HepG2 (cell line): ENCODE data around the gene CIAO2B. TPM values are rescaled to one million over a fixed set of nuclear protein-coding genes. Genes with fewer than 3 reads are reported as not detected.

Experiments used
- GABPA ChIP-seq, 2 experiments: IDR thresholded peaks; 2 replicates each; pipeline ENCODE4 v1.6.1; 2011 to 2016; ENCODE audit warnings: low read depth in 2 of 2, low read length in 1 of 2, missing biosample characterization in 1 of 2, missing genetic modification characterization in 1 of 2
- HMG20A ChIP-seq: IDR thresholded peaks from 2 replicates; pipeline ENCODE4 v1.6.1; 2016; ENCODE audit warnings: borderline replicate concordance
- KLF6 ChIP-seq: IDR thresholded peaks from 2 replicates; pipeline ENCODE4 v1.8.0; 2016; ENCODE audit warnings: missing biosample characterization, missing genetic modification reagents
- NR1H2 ChIP-seq: sonication (generic); formaldehyde crosslinking; IDR thresholded peaks from 2 replicates; pipeline ENCODE4 v1.8.1; 2022; ENCODE audit warnings: low read depth, missing genetic modification reagents, borderline replicate concordance
- NR2C2 ChIP-seq: sonication (generic); formaldehyde crosslinking; IDR thresholded peaks from 2 replicates; pipeline ENCODE4 v1.4.0; 2020; ENCODE audit warnings: missing genetic modification reagents, mild to moderate bottlenecking, moderate library complexity, borderline replicate concordance
- RXRA ChIP-seq: sonication (generic); formaldehyde crosslinking; IDR thresholded peaks from 2 replicates; pipeline ENCODE4 v1.5.1; 2020; ENCODE audit warnings: missing genetic modification reagents
- SRSF1 ChIP-seq: fragments of 200-400 bp; formaldehyde crosslinking; optimal IDR thresholded peaks from 2 replicates; pipeline ENCODE3; 2017; ENCODE audit warnings: mild to moderate bottlenecking, low read depth, low read length, moderate library complexity
- THAP11 ChIP-seq: IDR thresholded peaks from 2 replicates; pipeline ENCODE4 v1.6.1; 2016; ENCODE audit warnings: missing biosample characterization, missing genetic modification reagents
- ZNF282 ChIP-seq: fragments of 450-650 bp; IDR thresholded peaks from 2 replicates; pipeline ENCODE4 v1.6.1; 2018; ENCODE audit not compliant: partially characterized antibody
- ZNF329 ChIP-seq: sonication (generic); formaldehyde crosslinking; IDR thresholded peaks from 2 replicates; pipeline ENCODE4 v1.9.0; 2021; ENCODE audit warnings: low read depth, mild to moderate bottlenecking, missing genetic modification reagents
- ZNF501 ChIP-seq: sonication (generic); formaldehyde crosslinking; IDR thresholded peaks from 2 replicates; pipeline ENCODE4 v1.5.1; 2020; ENCODE audit warnings: mild to moderate bottlenecking, moderate library complexity, missing genetic modification reagents
- ZNF614 ChIP-seq: IDR thresholded peaks from 2 replicates; pipeline ENCODE4 v1.6.1; 2018; ENCODE audit warnings: missing biosample characterization, missing genetic modification reagents, inconsistent platforms, borderline replicate concordance
- polyA plus RNA-seq, 8 experiments: library from polyadenylated mRNA; depleted of rRNA in 3 of 8; stranded (reverse) in 7 of 8; unstranded in 1 of 8; fragments of >200 nt; fragmentation: Illumina TruSeq in 4 of 8; extraction: Trizol in 4 of 8; gene quantifications; 2 replicates each; pipeline versions ENCODE4 v1.2.1 to v1.2.3, GENCODE V29; 2011 to 2016; ENCODE audit warnings: low read depth in 4 of 8, missing spikeins in 1 of 8, mixed read lengths in 1 of 8; ENCODE audit not compliant: insufficient read depth in 1 of 8
- total RNA-seq, 5 experiments: library from RNA; depleted of rRNA; stranded (reverse); fragments of >200 nt; fragmentation: Illumina TruSeq; extraction: Trizol; gene quantifications; 2 replicates each; pipeline ENCODE4 v1.2.3, GENCODE V29; 2016; ENCODE audit warnings: low read depth in 1 of 5
- TF ChIP-seq, protein P1 (sequence below): sonication (generic); formaldehyde crosslinking; IDR thresholded peaks from 2 replicates; pipeline ENCODE4 v1.4.0; 2020; ENCODE audit warnings: missing genetic modification reagents
- TF ChIP-seq, protein P2 (sequence below): sonication (generic); formaldehyde crosslinking; IDR thresholded peaks from 2 replicates; pipeline ENCODE4 v1.5.1; 2020; ENCODE audit warnings: mild to moderate bottlenecking, missing genetic modification reagents, moderate library complexity

CIAO2B gene
- total and polyA plus RNA-seq, 2 of the 13 experiments (the other 11 are each of a cell fraction or from before 2014, with no cell fraction given), result 157 to 293 TPM

GRCh38 chr16:66899945-66900710, 34.1 kb downstream of the CIAO2B start (continued):
- no peak for TF ChIP-seq GABPA (IDR thresholded peaks at IDR 0.05; ENCODE audit: low read depth, low read length)
- no peak for TF ChIP-seq GABPA (CRISPR knock-in tag; IDR thresholded peaks at IDR 0.05; ENCODE audit: low read depth)
- TF ChIP-seq KLF6 (CRISPR knock-in tag), result no peak
- no peak for TF ChIP-seq NR1H2 (CRISPR knock-in tag)
- TF ChIP-seq, protein P1, sequence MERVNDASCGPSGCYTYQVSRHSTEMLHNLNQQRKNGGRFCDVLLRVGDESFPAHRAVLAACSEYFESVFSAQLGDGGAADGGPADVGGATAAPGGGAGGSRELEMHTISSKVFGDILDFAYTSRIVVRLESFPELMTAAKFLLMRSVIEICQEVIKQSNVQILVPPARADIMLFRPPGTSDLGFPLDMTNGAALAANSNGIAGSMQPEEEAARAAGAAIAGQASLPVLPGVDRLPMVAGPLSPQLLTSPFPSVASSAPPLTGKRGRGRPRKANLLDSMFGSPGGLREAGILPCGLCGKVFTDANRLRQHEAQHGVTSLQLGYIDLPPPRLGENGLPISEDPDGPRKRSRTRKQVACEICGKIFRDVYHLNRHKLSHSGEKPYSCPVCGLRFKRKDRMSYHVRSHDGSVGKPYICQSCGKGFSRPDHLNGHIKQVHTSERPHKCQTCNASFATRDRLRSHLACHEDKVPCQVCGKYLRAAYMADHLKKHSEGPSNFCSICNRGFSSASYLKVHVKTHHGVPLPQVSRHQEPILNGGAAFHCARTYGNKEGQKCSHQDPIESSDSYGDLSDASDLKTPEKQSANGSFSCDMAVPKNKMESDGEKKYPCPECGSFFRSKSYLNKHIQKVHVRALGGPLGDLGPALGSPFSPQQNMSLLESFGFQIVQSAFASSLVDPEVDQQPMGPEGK (CRISPR knock-in tag), result 0 out of 2 replicates have a peak, but pooled peaks have one; percentile 2
- TF ChIP-seq NR2C2 (CRISPR knock-in tag), result no peak; the same call in 1 of the 2 replicates
- TF ChIP-seq ZNF329 (CRISPR knock-in tag), result no peak
- TF ChIP-seq SRSF1, result peak; percentile 15
- TF ChIP-seq ZNF282, result no peak
- TF ChIP-seq THAP11 (CRISPR knock-in tag), result peak; percentile 47
- 0 out of 2 replicates have a peak, but pooled peaks have one; percentile 20 for TF ChIP-seq RXRA (CRISPR knock-in tag)
- peak; percentile 79 for TF ChIP-seq ZNF501 (CRISPR knock-in tag)
- TF ChIP-seq HMG20A (CRISPR knock-in tag), result no peak
- no peak for TF ChIP-seq ZNF614 (CRISPR knock-in tag)
- TF ChIP-seq, protein P2, sequence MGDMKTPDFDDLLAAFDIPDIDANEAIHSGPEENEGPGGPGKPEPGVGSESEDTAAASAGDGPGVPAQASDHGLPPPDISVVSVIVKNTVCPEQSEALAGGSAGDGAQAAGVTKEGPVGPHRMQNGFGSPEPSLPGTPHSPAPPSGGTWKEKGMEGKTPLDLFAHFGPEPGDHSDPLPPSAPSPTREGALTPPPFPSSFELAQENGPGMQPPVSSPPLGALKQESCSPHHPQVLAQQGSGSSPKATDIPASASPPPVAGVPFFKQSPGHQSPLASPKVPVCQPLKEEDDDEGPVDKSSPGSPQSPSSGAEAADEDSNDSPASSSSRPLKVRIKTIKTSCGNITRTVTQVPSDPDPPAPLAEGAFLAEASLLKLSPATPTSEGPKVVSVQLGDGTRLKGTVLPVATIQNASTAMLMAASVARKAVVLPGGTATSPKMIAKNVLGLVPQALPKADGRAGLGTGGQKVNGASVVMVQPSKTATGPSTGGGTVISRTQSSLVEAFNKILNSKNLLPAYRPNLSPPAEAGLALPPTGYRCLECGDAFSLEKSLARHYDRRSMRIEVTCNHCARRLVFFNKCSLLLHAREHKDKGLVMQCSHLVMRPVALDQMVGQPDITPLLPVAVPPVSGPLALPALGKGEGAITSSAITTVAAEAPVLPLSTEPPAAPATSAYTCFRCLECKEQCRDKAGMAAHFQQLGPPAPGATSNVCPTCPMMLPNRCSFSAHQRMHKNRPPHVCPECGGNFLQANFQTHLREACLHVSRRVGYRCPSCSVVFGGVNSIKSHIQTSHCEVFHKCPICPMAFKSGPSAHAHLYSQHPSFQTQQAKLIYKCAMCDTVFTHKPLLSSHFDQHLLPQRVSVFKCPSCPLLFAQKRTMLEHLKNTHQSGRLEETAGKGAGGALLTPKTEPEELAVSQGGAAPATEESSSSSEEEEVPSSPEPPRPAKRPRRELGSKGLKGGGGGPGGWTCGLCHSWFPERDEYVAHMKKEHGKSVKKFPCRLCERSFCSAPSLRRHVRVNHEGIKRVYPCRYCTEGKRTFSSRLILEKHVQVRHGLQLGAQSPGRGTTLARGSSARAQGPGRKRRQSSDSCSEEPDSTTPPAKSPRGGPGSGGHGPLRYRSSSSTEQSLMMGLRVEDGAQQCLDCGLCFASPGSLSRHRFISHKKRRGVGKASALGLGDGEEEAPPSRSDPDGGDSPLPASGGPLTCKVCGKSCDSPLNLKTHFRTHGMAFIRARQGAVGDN (CRISPR knock-in tag), result no peak
- TF ChIP-seq, all 625 proteins: peak for 33
